Measurements from ENCODE around the gene ENAH. TPM values are rescaled to one million over a fixed set of nuclear protein-coding genes. Genes with fewer than 3 reads are reported as not detected.

ENAH gene
- total and polyA plus RNA-seq, 4 donors, result 15.5 to 89.4 (median 48.4) TPM

- Histone ChIP-seq H3K9me3 (ENCODE audit: control insufficient read depth in 4 of 4, insufficient read depth in 3 of 4, low read length in 3 of 4) (no peaks in the 10 kb centered on the region), H3K27ac (ENCODE audit: low read depth in 1 of 2, low read length in 1 of 2) (no peak overlapping the region), H3K4me3 (no peak overlapping the region), H3K27me3 (ENCODE audit: control insufficient read depth in 3 of 3, insufficient read depth in 3 of 3, low read length in 2 of 3) (no peaks in the 10 kb centered on the region), H3K9ac (ENCODE audit: insufficient read depth in 1 of 2, low read length in 2 of 2) (no peak overlapping the region), H3K4me1 (ENCODE audit: control insufficient read depth in 5 of 5, insufficient read depth in 5 of 5, low read length in 5 of 5) (peaks cover 0 to 12% (median 2%) of the 10 kb centered on the region in 5 donors), H3K36me3 (ENCODE audit: control insufficient read depth in 4 of 4, insufficient read depth in 4 of 4, low read length in 4 of 4) (no peaks in the 10 kb centered on the region)
- DNase-seq, result no peak
- ATAC-seq (ENCODE audit: insufficient read depth, low FRiP score), result no peak
- TF ChIP-seq CTCF (IDR thresholded peaks at IDR 0.05; ENCODE audit: control extremely low read depth, extremely low read depth), result no peak
- 93 to 98% methylated on average over 5 of the region's 5 CpGs for WGBS, 2 donors
Observed at GRCh38 chr1:225469051-225469450, 183.9 kb downstream of the ENAH start.

GRCh38 chr1:225468270-225469020 lies 184.5 kb downstream of the ENAH start:
- DNase-seq (no peak), ATAC-seq (ENCODE audit: insufficient read depth, low FRiP score) (no peak)
- H3K27me3 ChIP-seq (ENCODE audit: control insufficient read depth in 3 of 3, insufficient read depth in 3 of 3, low read length in 2 of 3), result no peaks in the 10 kb centered on the region
- no peaks in the 10 kb centered on the region for H3K9me3 ChIP-seq (ENCODE audit: control insufficient read depth in 4 of 4, insufficient read depth in 3 of 4, low read length in 3 of 4)
- WGBS, 2 donors, result 77 to 82% methylated on average over 10 of the region's 10 CpGs
- peak overlapping the region in 1 of 2 donors; percentile 95 for H3K27ac ChIP-seq (ENCODE audit: low read depth in 1 of 2, low read length in 1 of 2)
- H3K4me3 ChIP-seq, result no peak overlapping the region
- no peak overlapping the region for H3K9ac ChIP-seq (ENCODE audit: insufficient read depth in 1 of 2, low read length in 2 of 2)
- no peaks in the 10 kb centered on the region for H3K36me3 ChIP-seq (ENCODE audit: control insufficient read depth in 4 of 4, insufficient read depth in 4 of 4, low read length in 4 of 4)
- peaks cover 0 to 12% (median 2%) of the 10 kb centered on the region in 5 donors for H3K4me1 ChIP-seq (ENCODE audit: control insufficient read depth in 5 of 5, insufficient read depth in 5 of 5, low read length in 5 of 5)
- TF ChIP-seq CTCF (IDR thresholded peaks at IDR 0.05; ENCODE audit: control extremely low read depth, extremely low read depth), result no peak

- Histone ChIP-seq H3K36me3 (ENCODE audit: control insufficient read depth in 4 of 4, insufficient read depth in 4 of 4, low read length in 4 of 4) (no peaks in the 10 kb centered on the region), H3K9me3 (ENCODE audit: control insufficient read depth in 4 of 4, insufficient read depth in 3 of 4, low read length in 3 of 4) (no peaks in the 10 kb centered on the region), H3K27ac (ENCODE audit: low read depth in 1 of 2, low read length in 1 of 2) (peak overlapping the region; percentile 58 to 95), H3K27me3 (ENCODE audit: control insufficient read depth in 3 of 3, insufficient read depth in 3 of 3, low read length in 2 of 3) (no peaks in the 10 kb centered on the region), H3K4me3 (peak overlapping the region; percentile 3), H3K9ac (ENCODE audit: insufficient read depth in 1 of 2, low read length in 2 of 2) (no peak overlapping the region), H3K4me1 (ENCODE audit: control insufficient read depth in 5 of 5, insufficient read depth in 5 of 5, low read length in 5 of 5) (peaks cover 0 to 20% (median 2%) of the 10 kb centered on the region in 5 donors)
- ATAC-seq (ENCODE audit: insufficient read depth, low FRiP score), result peak; percentile 83
- TF ChIP-seq CTCF (IDR thresholded peaks at IDR 0.05; ENCODE audit: control extremely low read depth, extremely low read depth), result no peak
- DNase-seq, result peak; percentile 45 to 74 (median 58)
- WGBS, 2 donors, result 14 to 34% methylated on average over 25 to 26 of the region's 26 CpGs
Observed at GRCh38 chr1:225467193-225468020, 185.5 kb downstream of the ENAH start.

Data from lung (tissue), 12 donors.